Left hindlimb (tissue), 1 donor: Measurements from ENCODE around the gene CCDC33.

Experiments
- DNase-seq: peaks from one replicate; pipeline ENCODE4 v3.0.0-alpha.2; 2018

Gene CCDC33

DNA sequence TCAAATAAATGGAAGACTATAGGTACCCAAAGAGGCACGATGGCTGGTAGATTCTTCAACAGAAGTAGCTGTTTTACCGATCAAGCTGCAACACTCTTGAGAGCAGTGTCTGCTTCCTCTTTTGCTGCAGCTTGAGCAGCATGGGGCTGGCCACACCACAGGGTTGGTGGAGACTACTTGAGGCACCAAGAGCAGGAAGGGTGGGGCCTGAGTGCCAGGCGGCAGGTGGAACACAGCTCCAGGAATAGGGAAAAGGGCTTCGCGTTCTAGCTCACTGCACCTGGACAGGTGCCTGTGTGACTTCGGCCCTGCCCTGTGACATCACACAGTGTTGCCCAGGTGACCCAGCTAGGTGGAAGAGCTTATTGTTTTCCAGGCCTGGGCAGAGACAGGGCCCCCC is at the start of gene CCDC33:
CCDC33 (plus strand) TSS at position 365 of the 400 bp plus-strand sequence. CDS start 394 bp downstream, outside the sequence.
- DNase-seq: no peak

DNA sequence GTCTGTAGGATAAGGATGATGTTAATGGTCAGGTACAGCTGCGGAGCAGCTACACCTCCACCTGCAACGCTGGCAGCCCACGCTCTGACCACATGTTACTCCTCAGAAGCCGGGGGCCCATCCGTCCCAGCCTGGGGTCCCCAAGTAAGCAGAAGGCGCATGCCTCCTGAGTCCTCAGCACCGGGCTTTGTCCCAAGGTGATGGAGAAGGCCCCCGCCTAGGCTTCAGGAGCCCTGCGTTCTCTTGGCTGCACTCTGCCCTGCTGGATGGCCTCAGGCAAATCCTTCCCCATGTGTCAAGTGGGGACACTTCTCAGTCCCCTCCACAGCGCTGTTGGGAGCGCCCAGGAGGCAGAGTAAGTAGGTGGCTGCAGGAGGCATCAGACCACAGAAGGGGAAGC is 47.9 kb upstream of the CCDC33 start:
- DNase-seq: no peak

DNA sequence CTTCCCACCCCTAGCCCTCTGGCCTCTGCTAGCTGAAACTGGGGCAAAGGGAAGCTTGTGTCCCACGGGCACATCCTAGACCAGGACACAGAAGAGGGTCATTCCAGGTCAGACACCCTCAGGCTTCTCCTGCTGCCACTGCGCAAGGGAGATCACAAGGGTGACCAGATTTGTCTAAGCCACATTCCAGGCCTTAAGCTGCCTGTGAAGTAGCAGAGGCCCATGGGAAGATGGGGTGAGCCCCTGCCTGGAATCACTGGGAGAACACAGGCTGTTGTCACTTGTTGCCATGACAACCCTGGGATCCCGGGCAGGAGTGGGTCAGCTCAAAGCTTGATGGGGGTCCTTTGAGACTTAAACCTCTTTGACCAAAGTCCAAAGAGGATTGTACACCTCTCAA is 44.3 kb upstream of the CCDC33 start:
- DNase-seq: no peak

DNA sequence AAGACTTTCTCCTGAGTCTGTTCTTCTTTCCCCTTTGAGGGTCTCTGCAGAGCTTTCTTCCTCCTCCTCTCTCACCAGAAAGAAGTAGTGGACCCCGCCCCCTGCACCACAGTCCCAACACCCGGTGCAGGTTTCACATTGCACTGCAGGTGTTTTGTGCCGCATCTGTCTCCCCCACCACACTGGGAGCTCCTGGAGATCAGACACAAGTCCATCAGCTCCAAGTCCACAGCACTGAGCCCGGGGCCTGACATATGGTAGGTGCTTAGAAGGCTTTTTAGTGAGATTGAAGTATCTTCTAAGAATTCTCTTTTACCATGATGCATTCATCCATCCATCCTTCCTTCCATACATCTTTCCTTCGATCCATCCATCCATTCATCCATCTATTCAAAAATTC is 43.4 kb upstream of the CCDC33 start:
- no peak for DNase-seq

DNA sequence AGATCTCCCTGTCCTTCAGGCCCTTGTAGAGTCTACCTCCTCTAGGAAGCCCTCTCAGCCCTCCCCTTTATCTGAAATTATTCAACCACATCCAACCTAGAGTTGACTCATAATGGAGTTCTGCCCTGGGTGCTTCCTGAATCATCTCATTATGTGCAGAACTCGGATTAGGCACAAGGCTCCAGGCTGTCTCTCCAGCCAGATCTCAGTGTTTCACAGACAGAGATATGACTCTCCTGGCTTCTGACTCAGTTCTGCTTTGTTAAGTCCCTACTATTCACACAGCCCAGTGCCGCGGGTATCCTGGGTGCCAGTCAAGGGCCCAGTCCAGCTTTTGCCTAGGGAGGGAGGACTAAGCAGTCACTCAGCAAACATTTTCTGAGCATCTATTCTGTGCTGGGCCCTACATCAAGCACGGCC is 42.8 kb upstream of the CCDC33 start:
- DNase-seq: no peak

DNA sequence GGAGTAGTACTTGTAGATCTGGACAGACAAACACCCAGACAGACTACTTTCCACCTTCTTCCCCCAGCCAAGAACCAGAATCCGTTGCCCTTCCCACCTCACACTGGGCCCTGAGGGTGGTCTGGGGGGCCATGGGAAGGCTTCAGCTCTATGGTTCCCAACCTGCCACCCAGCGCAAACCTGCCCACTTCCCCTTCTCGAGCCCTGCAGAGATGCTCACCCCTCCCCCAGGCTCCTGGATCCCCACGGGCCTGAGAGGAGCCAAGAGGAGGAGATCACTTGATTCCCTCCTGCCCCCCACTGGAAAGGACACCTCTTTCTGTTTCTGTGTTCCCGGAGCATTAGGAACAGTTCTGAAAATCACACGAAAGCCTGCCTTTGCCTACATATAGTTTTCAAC is 42.2 kb upstream of the CCDC33 start:
- no peak for DNase-seq

DNA sequence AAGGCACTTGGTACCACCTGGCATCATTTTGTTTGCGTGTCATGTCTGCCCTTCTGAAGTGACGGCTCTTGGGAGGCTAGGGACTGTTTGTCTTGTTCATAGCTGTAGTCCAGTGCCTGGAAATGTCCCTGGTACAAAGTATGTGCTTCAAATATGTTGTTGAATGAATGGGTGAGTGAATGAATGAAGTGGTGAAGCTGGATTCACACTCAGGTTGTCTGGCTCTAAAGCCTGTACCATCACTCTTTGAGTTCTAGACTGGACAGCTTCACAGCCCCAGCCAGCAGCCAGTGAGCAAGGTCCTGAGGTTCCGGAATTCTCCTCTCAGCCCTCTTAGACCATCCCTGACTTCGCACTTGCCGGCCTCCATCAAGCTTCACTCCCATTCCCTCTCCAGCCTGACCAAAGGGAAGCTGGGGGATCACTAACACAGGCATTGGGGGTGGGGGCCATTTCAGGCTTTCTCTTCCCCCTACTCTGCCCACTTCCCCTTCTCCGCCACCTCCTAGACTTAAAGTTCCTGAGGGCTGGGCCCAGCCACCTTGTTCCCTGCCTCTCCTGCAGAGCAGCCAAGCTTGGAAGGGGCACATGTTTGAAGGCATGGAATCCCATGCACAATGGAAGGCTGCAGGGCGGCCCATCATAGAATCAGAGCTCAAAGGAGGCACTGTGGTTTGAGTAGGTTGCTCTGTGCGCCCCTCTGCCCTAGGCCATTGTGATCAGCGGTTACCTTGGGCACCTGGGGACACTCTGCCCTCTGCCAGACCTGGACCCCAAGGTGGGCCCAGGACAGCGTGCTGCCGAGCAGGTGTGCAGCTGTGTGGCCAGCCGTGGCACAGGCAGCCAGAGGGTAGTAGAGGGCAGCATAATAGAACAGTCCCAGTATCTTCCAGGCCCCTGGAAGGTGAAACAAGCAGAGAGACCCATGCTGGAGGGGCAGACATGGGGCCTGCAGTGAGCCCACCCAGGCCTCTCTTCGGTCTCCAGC is 41.3 kb upstream of the CCDC33 start:
- no peak for DNase-seq

DNA sequence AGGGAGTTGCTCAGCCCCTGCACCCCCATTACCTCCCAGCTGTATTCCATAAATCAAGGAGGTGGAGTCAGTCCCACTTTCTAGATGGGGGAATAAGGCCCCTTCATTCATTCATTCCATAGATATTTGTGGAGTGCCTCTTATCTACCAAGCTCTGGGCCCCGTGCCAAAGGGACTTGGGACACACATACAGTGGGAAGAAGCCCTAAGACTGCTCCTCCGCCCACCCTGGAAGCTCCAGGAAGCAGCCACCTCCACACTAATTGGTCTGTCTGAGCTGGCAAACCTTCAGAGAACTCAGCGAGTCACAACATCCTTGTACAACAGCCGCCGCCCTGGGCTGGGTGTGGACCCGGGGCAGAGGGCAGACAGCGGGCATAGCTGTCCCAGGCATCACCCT is 40.0 kb upstream of the CCDC33 start:
- peak; percentile 71 for DNase-seq

DNA sequence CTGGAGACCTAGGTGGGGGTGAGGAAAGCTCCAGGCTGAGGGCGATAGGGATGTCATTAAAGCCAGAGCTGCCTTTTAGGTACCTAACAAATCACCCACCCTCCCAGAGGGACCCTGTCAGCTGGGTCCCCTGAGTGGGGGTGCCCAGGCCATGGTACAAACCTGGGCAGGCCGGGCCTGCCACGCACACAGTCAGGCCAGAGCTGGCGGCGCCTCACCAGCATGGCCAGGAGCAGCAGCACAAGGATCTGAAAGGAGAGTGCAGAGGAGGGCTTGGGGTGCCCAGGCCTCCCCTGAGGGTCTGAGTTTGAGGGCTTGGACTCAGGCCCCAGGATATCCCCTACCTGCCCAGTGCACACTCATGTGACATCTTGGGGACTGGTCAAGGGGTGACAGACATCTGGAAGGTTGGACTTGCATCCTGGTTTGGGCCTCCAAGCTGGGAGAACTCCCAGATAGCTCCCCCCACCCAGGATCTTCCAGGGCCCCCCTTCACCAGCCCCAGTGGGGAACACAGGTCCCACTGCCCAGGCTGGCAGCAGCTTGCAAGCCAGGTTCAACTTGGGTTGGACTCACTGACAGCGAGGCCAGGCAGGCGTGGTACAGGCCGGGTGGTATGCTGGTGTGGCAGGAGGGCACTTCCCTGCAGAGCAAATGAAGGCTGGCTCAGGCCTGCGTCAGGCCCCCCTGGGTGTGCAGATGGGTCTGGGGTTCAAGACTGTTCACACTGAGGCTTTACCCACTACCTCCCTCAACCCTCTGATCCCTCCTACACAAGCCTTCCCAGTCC is 38.8 kb upstream of the CCDC33 start:
- DNase-seq: no peak

DNA sequence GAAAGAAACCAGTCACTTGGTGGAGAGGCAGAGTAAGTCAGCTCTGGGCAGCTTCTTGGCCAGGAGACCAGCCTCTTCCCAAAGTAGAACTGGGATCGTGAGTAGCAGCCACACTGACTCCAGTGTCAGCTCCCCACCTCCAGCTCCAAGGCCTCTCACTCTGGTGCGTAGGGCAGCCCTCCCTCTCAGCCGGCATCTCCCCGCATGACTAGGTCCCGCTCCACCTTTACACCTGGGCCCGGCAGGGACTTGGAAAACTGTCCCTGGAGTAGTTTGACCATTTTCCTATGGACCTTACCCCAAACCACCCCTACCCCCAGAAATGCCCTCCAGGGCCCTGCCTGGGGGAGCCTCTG is 36.9 kb upstream of the CCDC33 start:
- no peak for DNase-seq

DNA sequence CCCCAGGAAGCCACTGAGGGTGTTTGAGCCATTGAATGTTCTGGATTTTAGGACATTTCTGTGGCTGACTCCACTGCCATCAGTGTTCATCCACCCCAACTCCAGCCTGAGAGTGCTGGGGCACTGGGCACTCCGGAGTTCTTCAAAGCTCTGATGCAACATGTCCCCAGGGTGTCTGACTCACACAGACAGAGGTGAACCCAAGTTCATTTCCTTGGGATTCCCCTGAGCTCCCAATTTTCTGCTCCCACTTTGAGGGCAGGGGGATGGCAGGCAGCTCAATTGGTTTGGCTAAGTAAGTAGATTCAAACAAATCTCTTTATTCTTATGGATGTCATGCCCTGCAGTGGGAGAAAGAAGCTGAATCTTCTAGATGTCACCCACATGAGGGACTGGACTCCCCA is 35.7 kb upstream of the CCDC33 start:
- no peak for DNase-seq

DNA sequence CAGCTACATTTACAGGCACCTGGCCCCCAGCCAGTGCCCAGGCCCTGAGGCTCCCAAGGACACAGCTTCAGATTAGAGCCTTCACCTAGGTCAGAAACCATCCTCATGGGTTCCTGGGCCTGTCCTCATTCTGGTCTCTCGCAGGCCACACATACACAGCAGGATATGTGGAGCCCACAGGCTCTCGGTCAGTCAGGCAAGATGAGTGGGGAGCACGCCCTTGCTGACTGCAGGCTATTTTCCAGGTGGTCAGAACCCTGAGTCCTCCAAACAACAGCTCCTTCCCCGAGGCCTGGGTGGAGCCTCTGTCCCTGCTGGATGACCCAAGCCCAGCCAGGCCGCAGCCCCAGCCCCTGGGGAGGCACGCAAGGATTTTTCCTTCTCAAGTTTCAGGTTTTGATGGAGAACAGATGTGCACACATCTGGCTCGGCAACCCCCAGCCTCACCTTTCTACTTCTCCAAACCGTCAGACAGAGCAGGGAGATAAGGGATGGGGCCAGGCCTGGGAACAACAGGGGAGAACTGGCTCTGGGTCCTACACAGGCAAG is 35.2 kb upstream of the CCDC33 start:
- peak; percentile 73 for DNase-seq

DNA sequence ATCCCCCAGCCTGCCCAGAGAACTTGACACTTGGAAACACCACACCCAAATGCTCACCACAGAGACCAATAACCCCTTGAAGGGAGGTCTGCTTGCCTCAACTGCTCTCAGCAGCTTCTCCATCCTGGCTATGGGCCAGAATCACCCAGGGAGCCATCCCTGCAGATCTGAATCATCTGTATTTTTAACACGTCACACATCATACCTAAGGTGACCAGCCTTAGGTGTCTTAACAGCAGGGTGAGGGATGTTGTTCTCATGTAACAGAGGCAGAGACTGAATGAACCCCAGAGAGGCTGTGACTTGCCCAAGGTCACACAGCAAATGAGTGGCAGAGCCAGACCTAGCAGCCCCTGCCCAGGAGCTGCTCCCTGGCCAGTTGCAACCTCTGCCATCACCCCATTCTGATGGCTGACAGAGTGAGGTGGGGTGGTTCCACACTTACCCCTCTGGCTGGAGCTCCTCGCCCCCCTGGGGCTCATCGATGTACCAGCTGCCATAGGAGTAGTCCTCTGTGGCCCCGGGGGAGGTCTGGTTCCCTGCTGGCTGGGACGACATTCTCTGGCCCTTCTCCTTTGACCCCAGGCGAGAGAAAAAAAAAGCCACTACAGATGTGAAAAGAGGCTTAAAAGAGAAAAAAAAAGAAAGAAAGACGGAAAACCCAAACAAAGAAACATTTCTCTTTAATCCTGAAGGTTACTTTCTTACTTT is 34.3 kb upstream of the CCDC33 start:
- DNase-seq: no peak

DNA sequence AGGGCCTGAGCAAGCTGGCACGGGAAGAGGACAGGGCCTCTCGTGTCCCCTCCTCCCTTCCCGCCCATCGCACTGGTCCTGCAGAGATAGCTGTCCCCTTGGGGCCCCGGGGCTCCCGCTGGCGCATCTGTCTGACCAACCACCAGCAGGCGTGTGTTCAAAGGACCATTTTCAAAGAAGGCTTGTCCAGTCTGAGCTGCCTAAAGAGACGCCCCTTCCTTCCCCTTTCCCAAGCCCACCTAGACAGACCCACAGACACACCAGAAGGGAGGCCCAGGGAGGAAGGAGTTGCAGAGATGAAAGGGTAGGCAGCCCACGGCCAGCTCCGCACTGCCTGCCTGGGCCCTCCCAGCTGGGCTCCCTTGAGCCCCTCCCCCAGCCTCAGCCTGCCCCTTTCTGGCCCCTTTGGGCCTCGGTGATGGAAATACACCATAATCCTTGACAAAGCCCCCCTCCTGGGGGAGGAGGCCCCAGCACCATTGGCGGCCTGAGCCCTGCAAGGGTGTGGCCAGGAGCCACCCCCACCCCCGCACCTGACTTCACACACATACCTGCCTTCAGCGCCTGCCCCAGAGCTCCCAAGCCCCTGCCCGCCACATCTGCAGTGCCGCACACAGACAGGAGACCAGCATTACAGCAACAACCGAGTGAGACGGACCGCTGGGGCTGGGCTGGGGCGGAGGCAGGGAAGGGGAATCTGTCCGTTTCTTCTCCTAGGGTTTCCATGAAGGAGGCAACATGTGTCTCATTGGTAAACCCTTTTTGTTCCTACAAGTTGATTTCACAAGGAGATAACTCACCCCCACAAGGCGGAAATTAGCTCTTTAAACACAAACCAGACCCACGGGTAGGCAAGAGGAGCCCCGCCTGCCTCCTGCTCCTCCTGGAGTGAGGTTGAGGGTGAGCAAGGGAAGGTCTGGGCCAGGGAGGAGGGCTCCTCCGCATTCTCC is 33.4 kb upstream of the CCDC33 start, which contains the start of gene STRA6:
STRA6 (minus strand) TSS at position 336 of the 950 bp plus-strand sequence. CDS start 520 bp downstream, outside the sequence.
- DNase-seq: no peak

DNA sequence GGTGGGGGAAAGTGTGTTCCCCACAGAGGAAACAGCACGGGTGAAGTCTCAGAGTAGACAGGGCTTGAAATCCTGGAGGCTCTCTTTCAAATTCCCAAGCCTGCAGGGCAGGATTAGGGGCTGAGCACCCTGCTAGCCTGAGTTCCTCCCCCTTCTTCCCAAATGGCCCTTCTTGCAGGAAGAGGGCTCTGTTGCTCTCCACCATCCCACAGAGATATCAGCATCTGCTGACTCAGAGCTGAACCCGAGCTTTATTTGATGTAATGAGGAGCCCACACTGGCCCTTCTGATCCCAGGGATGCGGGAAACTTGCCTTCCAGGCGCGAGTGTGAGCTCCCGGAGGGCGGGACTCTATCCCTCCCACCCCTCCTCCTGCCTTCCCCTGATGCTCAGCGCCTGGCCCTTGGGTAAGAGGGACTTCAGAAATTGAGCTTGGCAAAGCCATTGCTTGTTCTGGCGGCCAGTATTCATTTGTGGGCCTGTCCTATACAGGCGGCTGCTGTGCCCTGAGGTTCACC is 32.2 kb upstream of the CCDC33 start:
- DNase-seq: peak; percentile 73

DNA sequence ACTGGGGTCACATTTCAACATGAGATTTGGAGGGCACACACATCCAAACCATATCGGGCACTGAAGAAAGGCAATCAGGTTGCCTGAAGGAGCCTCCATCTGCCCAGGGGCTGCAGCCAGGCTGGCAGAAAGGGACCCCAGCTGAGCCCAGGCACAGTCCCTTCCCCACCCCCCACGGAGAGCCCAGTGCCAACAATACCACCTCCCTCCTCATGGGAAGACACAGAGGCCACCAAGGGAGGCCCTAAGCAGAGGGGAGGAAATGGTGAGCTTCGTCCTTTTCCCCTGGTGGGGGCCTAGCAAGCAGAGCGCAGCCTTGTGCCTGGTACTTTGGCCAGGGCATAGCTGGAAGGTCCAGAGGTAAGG is 30.6 kb upstream of the CCDC33 start:
- DNase-seq: no peak

DNA sequence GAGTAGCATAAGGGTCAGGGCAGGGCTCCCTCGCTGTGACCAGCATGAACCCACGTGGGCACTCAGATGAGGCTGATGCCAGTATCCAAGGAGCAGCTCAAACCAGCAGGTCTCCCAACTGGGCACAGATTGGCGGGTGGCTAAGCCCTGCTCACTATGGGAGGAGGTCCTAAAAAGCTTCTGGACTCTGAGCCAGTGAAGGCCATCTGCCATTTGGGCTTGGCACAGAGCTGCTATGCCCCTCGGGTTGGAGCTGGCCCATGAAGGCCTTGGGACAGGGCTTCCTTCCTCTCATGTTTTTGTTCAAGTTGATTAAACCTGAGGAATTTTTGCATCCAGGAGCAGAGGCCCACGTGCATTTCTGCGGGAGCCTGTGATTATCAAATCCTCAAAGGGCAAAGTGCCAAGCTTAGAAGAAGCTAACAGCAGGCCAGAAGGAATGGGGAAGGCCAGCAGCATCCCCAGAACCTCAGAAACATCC is 29.3 kb upstream of the CCDC33 start:
- no peak for DNase-seq

DNA sequence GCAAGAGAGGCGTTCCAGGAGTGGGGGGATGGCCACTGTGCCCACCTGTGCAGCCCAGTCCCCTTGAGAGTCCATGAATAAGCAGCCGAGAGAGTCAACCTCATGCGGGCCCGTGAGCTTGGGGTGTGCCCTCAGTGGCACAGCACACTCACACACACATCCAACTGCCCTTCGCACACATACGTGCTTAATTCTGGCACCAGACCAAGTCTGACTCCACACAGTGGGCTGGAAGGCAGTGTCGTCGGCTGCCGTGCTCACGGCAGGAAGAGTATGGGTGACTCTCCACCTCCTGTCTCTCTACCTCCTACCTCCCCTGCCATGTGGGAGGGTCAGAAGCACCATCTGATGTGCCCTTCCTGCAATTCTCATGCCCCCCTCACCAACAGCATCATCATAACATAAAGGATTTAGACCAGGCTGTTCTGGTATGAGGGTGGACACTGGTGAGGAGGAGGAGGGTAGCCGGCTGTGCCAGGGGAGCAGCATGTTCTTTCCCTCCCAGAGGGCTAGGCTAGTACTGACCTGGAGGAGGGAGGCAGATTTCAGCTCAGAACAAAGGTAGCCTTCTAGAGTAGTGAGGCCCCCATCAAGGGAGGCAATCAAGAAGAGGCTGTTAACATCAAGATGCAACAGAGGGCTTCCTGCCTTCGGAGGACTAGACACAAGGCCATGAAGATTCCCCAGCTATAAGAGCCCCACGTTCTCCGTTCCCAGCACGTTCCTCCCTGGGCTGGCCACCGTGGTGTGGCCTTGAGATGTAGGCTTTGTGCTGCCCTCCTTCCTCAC is 28.3 kb upstream of the CCDC33 start:
- DNase-seq: no peak

DNA sequence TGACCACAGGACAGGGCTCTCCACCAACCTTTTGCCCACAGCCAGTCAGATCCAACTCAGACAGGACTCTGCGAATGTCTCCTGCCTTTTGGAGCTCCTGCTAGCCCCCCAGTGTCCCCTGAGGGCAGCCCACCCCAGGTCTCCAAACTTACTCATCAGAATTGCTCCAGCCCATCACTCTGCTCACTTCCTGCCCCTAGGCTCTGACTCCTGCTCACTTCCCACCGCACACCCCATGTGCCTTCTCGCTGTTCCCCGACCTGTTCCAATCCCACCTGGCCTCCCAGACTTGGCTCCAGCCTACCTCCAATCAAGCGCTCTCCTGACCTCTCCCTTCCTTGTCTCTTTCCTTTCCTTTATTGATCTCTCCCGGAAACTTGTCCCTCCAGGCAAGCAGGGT is 27.6 kb upstream of the CCDC33 start:
- no peak for DNase-seq

DNA sequence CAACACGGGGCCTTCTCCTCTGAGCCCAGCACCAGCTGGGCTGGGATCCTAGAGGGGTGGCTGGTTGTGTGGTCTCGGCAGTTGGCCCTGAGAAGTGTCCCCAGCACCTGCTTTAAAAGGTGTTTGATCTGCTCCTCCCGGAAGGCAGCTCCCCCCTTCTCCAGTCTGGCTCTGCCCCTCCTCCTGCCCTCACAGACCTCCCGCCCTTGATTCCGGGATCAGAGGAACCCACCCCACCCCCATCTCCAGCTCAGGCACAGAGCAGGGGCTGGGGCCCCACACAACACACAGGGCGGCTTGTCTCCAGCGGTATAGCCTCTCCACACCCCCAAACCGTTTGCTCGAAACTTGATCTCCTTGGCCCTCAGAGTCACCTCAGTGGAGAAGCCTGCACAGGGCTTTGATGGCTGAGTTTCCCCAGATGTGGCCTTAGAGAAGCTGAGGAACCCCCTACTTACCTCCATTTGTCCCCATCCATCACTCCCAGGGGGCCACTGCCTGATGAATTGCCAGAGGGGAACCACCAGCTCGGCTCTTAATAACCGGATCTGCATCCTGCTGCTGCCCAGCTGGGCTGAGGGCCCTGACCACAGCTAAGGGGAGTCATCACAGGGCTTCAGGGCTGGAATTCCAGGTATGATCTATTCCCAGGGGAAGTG is 27.1 kb upstream of the CCDC33 start:
- peak; percentile 73 for DNase-seq
